CD4-positive, alpha-beta T cell treated with Interleukin-17A for 4 hours (primary cell): ENCODE measurements around the gene SLC35B2.

Experiments
- DNase-seq: peaks from one replicate; pipeline ENCODE4 v3.0.0-alpha.2; 2020; ENCODE audit warnings: mixed read lengths

SLC35B2 gene

GRCh38 chr6:44219815-44220784, 37.2 kb downstream of the SLC35B2 start:
- DNase-seq: no peak

- DNase-seq: peak; percentile 19
Measured at GRCh38 chr6:44219053-44219814, 38.1 kb downstream of the SLC35B2 start.

GRCh38 chr6:44217332-44218143, 39.8 kb downstream of the SLC35B2 start:
- no peak for DNase-seq

GRCh38 chr6:44216677-44217331, 40.5 kb downstream of the SLC35B2 start, which contains the start of gene MYMX:
MYMX (plus strand) TSS chr6:44216926; CDS start chr6:44217472, 546 bp downstream.
- DNase-seq: no peak

GRCh38 chr6:44214307-44214706, 43.0 kb downstream of the SLC35B2 start:
- no peak for DNase-seq

- DNase-seq: no peak
Measured at GRCh38 chr6:44211284-44211683, 46.0 kb downstream of the SLC35B2 start.

- DNase-seq: no peak
Measured at GRCh38 chr6:44207966-44208365, 49.4 kb downstream of the SLC35B2 start.
